ENCODE data around the gene ARSB. TPM values are rescaled to one million over a fixed set of nuclear protein-coding genes. Genes with fewer than 3 reads are reported as not detected.

Gene ARSB
- total RNA-seq, 1 donor from 2014 or later, result 28.0 TPM

GRCh38 chr5:78771260-78772205, 213.6 kb downstream of the ARSB start:
- Mint-ChIP-seq H3K36me3 (ENCODE audit: low read depth) (peaks cover 4% of the 10 kb centered on the region), H3K4me3 (no peak overlapping the region), H3K9me3 (no peaks in the 10 kb centered on the region), H3K27ac (ENCODE audit: unreplicated experiment) (peak overlapping the region; percentile 52), H3K27me3 (ENCODE audit: low read depth) (no peaks in the 10 kb centered on the region), H3K4me1 (no peaks in the 10 kb centered on the region)
- no peak for DNase-seq (ENCODE audit: low read depth, low spot score)
- TF ChIP-seq, protein P1, sequence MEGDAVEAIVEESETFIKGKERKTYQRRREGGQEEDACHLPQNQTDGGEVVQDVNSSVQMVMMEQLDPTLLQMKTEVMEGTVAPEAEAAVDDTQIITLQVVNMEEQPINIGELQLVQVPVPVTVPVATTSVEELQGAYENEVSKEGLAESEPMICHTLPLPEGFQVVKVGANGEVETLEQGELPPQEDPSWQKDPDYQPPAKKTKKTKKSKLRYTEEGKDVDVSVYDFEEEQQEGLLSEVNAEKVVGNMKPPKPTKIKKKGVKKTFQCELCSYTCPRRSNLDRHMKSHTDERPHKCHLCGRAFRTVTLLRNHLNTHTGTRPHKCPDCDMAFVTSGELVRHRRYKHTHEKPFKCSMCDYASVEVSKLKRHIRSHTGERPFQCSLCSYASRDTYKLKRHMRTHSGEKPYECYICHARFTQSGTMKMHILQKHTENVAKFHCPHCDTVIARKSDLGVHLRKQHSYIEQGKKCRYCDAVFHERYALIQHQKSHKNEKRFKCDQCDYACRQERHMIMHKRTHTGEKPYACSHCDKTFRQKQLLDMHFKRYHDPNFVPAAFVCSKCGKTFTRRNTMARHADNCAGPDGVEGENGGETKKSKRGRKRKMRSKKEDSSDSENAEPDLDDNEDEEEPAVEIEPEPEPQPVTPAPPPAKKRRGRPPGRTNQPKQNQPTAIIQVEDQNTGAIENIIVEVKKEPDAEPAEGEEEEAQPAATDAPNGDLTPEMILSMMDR (conservative IDR thresholded peaks at IDR 0.05), result no peak

- TF ChIP-seq, protein P1 (conservative IDR thresholded peaks at IDR 0.05), result no peak
- H3K27me3 Mint-ChIP-seq (ENCODE audit: low read depth), result no peaks in the 10 kb centered on the region
- no peak overlapping the region for H3K4me3 Mint-ChIP-seq
- H3K36me3 Mint-ChIP-seq (ENCODE audit: low read depth), result peaks cover 2% of the 10 kb centered on the region
- H3K4me1 Mint-ChIP-seq, result no peaks in the 10 kb centered on the region
- no peak for DNase-seq (ENCODE audit: low read depth, low spot score)
- H3K27ac Mint-ChIP-seq (ENCODE audit: unreplicated experiment), result no peak overlapping the region
- H3K9me3 Mint-ChIP-seq, result no peaks in the 10 kb centered on the region
These were observed 216.2 kb downstream of the ARSB start for GRCh38 chr5:78768781-78769380.

DNA sequence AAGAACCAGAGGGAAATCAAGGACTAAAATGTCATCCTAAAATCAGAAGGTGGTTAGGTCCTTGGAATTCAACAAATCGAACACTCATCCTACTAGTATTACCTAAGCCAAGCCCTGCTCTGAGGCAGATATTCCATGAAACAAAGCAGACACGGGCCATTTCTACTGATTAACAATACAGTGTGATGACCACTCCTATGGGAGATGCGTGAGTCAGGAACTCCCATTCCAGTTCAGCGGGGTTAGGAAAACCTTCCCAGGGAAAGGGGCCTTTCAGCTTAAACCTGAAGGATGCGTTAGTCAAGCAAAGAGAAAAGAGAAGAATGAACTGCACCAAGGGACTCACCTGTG, 218.7 kb downstream of the ARSB start:
- Mint-ChIP-seq H3K27ac (ENCODE audit: unreplicated experiment) (no peak overlapping the region), H3K4me3 (no peak overlapping the region), H3K9me3 (peaks cover 4% of the 10 kb centered on the region), H3K27me3 (ENCODE audit: low read depth) (no peaks in the 10 kb centered on the region), H3K36me3 (ENCODE audit: low read depth) (no peaks in the 10 kb centered on the region), H3K4me1 (no peaks in the 10 kb centered on the region)
- no peak for DNase-seq (ENCODE audit: low read depth, low spot score)
- TF ChIP-seq, protein P1 (conservative IDR thresholded peaks at IDR 0.05), result no peak

- no peaks in the 10 kb centered on the region for H3K27me3 Mint-ChIP-seq (ENCODE audit: low read depth)
- no peak for DNase-seq (ENCODE audit: low read depth, low spot score)
- TF ChIP-seq, protein P1 (conservative IDR thresholded peaks at IDR 0.05), result no peak
- H3K4me3 Mint-ChIP-seq, result no peak overlapping the region
- H3K4me1 Mint-ChIP-seq, result no peaks in the 10 kb centered on the region
- H3K9me3 Mint-ChIP-seq, result peaks cover 4% of the 10 kb centered on the region
- no peaks in the 10 kb centered on the region for H3K36me3 Mint-ChIP-seq (ENCODE audit: low read depth)
- H3K27ac Mint-ChIP-seq (ENCODE audit: unreplicated experiment), result no peak overlapping the region
These were observed 219.2 kb downstream of the ARSB start for GRCh38 chr5:78765756-78766411.

GRCh38 chr5:78765116-78765515, 220.0 kb downstream of the ARSB start:
- Mint-ChIP-seq H3K4me1 (no peaks in the 10 kb centered on the region), H3K27me3 (ENCODE audit: low read depth) (no peaks in the 10 kb centered on the region), H3K9me3 (peaks cover 4% of the 10 kb centered on the region), H3K36me3 (ENCODE audit: low read depth) (no peaks in the 10 kb centered on the region), H3K27ac (ENCODE audit: unreplicated experiment) (no peak overlapping the region), H3K4me3 (no peak overlapping the region)
- no peak for DNase-seq (ENCODE audit: low read depth, low spot score)
- TF ChIP-seq, protein P1 (conservative IDR thresholded peaks at IDR 0.05), result no peak

Data from neural crest cell (in vitro differentiated cells).